ENCODE results near the gene ABHD12.
"Not testable (repeated sequence)": the region's sequence is repeated elsewhere in the genome, so short reads cannot be mapped to it uniquely, and the experiment has no call there.

Gene ABHD12

DNA sequence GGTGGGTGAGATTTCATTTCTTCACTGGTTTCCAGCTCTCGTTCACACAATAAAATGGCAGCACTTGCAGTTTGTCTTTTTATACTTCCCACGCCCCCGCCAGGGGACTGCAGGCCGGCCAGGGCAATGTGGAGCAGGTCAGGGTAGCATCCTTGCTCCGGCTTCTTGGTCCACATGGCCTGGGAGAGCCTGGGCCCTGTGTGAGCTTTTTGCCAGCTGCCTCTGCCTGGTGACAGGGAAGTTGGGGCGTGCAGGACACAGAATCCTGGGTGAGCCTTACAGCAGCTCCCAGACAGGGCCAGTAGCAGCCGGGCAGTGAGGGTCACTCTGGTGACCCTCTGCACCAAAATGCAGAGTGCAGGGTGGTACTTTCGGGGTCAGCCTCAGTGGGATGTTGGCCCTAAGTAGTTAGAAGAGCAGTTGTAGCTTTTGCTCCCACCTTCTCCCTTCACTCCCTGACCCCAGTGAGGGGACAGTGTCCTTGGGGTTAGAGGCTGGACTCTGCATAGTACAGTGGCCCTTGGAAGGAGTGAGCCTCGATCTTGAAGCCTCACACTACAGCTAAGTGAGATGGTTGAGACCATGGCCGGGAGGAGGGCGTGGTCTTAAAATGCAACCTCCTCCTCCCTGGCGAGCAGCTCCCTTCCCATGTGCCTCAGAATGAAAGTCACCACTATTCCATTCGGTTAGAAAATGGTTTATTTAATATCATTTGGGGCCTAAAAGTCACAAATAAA lies 119.0 kb downstream of the ABHD12 start:
- DNase-seq (ENCODE audit: low spot score) (peak; percentile 49), ATAC-seq (ENCODE audit: low read depth) (no peak)
- TF ChIP-seq, protein P1, sequence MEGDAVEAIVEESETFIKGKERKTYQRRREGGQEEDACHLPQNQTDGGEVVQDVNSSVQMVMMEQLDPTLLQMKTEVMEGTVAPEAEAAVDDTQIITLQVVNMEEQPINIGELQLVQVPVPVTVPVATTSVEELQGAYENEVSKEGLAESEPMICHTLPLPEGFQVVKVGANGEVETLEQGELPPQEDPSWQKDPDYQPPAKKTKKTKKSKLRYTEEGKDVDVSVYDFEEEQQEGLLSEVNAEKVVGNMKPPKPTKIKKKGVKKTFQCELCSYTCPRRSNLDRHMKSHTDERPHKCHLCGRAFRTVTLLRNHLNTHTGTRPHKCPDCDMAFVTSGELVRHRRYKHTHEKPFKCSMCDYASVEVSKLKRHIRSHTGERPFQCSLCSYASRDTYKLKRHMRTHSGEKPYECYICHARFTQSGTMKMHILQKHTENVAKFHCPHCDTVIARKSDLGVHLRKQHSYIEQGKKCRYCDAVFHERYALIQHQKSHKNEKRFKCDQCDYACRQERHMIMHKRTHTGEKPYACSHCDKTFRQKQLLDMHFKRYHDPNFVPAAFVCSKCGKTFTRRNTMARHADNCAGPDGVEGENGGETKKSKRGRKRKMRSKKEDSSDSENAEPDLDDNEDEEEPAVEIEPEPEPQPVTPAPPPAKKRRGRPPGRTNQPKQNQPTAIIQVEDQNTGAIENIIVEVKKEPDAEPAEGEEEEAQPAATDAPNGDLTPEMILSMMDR (IDR thresholded peaks at IDR 0.05; ENCODE audit: poor library complexity, severe bottlenecking) = no peak
- Histone ChIP-seq H3K4me1 (ENCODE audit: insufficient read depth, poor library complexity, severe bottlenecking) (no peaks in the 10 kb centered on the region), H3K27ac (ENCODE audit: poor library complexity, severe bottlenecking) (no peak overlapping the region), H3K27me3 (ENCODE audit: insufficient read depth, poor library complexity, severe bottlenecking) (no peaks in the 10 kb centered on the region), H3K4me3 (ENCODE audit: severe bottlenecking) (no peak overlapping the region), H3K36me3 (ENCODE audit: low read depth) (peaks cover 82% of the 10 kb centered on the region), H3K9me3 (ENCODE audit: severe bottlenecking) (no peaks in the 10 kb centered on the region)

DNA sequence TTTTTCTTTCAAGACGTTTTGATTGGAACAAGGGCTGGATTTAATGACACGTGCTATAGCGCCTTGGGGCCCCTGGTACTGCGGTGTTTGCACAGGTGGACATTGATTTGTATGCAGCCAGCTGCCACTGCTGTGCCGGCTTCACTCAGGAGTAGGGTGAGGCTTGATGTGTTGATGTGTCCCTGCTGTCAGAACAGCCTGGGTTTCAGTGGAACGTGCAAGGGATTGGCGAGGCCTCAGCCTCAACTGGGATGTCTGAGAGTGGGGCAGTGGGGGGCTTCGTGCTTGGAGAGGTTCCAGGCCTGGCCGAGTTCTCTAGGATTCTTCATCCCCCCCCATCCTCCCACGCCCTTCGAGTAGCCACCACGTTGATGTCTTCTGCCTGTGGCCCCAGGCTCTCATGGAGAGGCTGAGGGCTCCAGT lies 119.8 kb downstream of the ABHD12 start:
- Histone ChIP-seq H3K9me3 (ENCODE audit: severe bottlenecking) (no peaks in the 10 kb centered on the region), H3K4me3 (ENCODE audit: severe bottlenecking) (no peak overlapping the region), H3K27me3 (ENCODE audit: insufficient read depth, poor library complexity, severe bottlenecking) (no peaks in the 10 kb centered on the region), H3K4me1 (ENCODE audit: insufficient read depth, poor library complexity, severe bottlenecking) (no peaks in the 10 kb centered on the region), H3K27ac (ENCODE audit: poor library complexity, severe bottlenecking) (no peak overlapping the region), H3K36me3 (ENCODE audit: low read depth) (peaks cover 86% of the 10 kb centered on the region)
- TF ChIP-seq, protein P1 (IDR thresholded peaks at IDR 0.05; ENCODE audit: poor library complexity, severe bottlenecking) = no peak
- ATAC-seq (ENCODE audit: low read depth) = no peak
- peak; percentile 47 for DNase-seq (ENCODE audit: low spot score)

DNA sequence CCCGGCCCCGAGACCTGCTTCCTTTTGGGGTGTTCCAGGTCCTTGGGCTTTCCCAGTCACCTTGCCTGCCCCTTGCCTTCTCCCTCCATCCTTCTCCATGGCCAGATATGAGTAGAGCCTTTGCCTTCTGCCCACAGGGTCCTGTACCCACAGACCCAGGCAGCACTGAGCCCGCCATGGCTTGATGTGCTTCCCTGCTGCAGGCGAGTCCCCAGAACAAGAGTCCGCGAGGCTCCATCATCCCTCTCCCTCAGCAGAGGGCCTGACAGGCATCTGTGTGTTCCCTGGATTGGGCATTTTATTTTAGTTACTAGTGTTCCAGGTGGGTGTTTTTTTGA lies 120.8 kb downstream of the ABHD12 start:
- Histone ChIP-seq H3K27me3 (ENCODE audit: insufficient read depth, poor library complexity, severe bottlenecking) (no peaks in the 10 kb centered on the region), H3K27ac (ENCODE audit: poor library complexity, severe bottlenecking) (no peak overlapping the region), H3K4me3 (ENCODE audit: severe bottlenecking) (no peak overlapping the region), H3K4me1 (ENCODE audit: insufficient read depth, poor library complexity, severe bottlenecking) (no peaks in the 10 kb centered on the region), H3K9me3 (ENCODE audit: severe bottlenecking) (no peaks in the 10 kb centered on the region), H3K36me3 (ENCODE audit: low read depth) (peaks cover 82% of the 10 kb centered on the region)
- TF ChIP-seq, protein P1 (IDR thresholded peaks at IDR 0.05; ENCODE audit: poor library complexity, severe bottlenecking) = no peak
- ATAC-seq (ENCODE audit: low read depth) (no peak), DNase-seq (ENCODE audit: low spot score) (peak; percentile 42)

DNA sequence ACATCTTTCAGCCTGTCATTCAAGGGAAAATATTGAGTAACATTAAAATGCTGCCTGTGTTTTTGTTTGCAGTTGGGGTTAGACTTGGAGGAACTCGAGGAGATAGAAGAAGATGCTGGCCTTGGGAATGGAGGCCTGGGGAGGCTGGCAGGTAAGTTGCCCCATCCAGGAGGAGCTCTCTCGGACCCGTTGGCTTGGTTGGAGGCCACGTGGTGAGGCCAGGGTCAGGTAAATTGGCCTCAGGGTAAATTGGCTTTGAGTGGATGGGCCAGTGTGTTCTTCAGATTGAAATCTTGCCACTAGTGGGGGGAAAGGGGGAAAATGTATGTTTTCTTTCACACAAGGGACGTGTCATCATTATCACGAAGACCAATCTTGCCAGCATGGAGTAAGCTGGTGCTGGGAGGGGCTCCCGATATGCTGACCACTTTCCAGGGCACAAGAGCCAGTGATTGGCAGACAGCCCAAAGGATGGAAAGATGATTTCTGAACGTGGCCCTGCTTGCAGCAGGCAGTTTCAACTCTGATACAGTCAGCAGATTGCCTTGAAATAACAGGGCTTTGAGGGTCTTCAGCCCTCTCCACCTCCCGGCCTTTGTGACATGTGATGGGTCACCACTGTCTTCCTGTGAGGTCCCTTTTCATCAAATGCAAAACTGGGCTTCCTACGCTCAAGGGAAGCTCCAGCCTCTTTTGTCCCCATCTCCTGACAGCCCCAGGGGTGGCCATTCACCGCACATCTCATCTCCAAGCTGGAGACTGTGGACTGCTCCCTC lies 121.4 kb downstream of the ABHD12 start:
- TF ChIP-seq, protein P1 (IDR thresholded peaks at IDR 0.05; ENCODE audit: poor library complexity, severe bottlenecking) = no peak
- no peak overlapping the region for H3K4me3 ChIP-seq (ENCODE audit: severe bottlenecking)
- ATAC-seq (ENCODE audit: low read depth) (no peak), DNase-seq (ENCODE audit: low spot score) (peak; percentile 28)
- no peaks in the 10 kb centered on the region for H3K4me1 ChIP-seq (ENCODE audit: insufficient read depth, poor library complexity, severe bottlenecking)
- H3K27me3 ChIP-seq (ENCODE audit: insufficient read depth, poor library complexity, severe bottlenecking) = no peaks in the 10 kb centered on the region
- H3K36me3 ChIP-seq (ENCODE audit: low read depth) = peaks cover 77% of the 10 kb centered on the region
- no peak overlapping the region for H3K27ac ChIP-seq (ENCODE audit: poor library complexity, severe bottlenecking)
- H3K9me3 ChIP-seq (ENCODE audit: severe bottlenecking) = no peaks in the 10 kb centered on the region

DNA sequence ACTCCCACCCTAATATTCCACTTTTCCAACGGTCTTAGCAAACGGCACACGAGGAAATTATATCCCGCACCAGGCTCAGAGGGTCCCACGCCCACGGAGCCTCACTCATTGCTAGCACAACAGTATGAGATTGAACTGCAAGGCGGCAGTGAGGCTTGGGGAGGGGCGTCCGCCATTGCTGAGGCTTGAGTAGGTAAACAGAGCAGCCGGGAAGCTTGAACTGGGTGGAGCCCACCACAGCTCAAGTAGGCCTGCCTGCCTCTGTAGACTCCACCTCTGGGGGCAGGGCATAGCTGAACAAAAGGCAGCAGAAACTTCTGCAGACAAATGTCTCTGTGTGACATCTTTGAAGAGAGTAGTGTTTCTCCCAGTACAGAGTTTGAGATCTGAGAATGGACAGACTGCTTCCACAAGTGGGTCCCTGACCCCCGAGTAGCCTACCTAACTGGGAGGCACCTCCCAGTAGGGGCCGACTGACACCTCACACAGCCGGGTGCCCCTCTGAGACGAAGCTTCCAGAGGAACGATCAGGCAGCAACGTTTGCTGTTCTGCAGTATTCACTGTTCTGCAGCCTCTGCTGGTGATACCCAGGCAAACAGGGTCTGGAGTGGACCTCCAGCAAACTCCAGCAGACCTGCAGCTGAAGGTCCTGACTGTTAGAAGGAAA lies 129.7 kb downstream of the ABHD12 start:
- not testable (repeated sequence) for H3K4me1 ChIP-seq (ENCODE audit: insufficient read depth, poor library complexity, severe bottlenecking); DNase-seq (ENCODE audit: low spot score); H3K27me3 ChIP-seq (ENCODE audit: insufficient read depth, poor library complexity, severe bottlenecking); ATAC-seq (ENCODE audit: low read depth); H3K9me3 ChIP-seq (ENCODE audit: severe bottlenecking); H3K4me3 ChIP-seq (ENCODE audit: severe bottlenecking); H3K27ac ChIP-seq (ENCODE audit: poor library complexity, severe bottlenecking)
- H3K36me3 ChIP-seq (ENCODE audit: low read depth) = peaks cover 56% of the 10 kb centered on the region
